HepG2 (cell line): Measurements from ENCODE around the gene SMIM36. TPM values are rescaled to one million over a fixed set of nuclear protein-coding genes. Genes with fewer than 3 reads are reported as not detected.

Experiments
- IRF2 ChIP-seq: IDR thresholded peaks from 2 replicates; pipeline ENCODE4 v1.6.1; 2018; ENCODE audit warnings: missing genetic modification reagents, missing compliant biosample characterization
- MIXL1 ChIP-seq: IDR thresholded peaks from 2 replicates; pipeline ENCODE4 v1.6.1; 2016
- NPAS2 ChIP-seq: sonication (generic); formaldehyde crosslinking; IDR thresholded peaks from 2 replicates; pipeline ENCODE4 v1.8.0; 2022; ENCODE audit warnings: mild to moderate bottlenecking, missing genetic modification reagents, borderline replicate concordance
- ZSCAN12 ChIP-seq: sonication (generic); formaldehyde crosslinking; IDR thresholded peaks from 2 replicates; pipeline ENCODE4 v1.9.0; 2021; ENCODE audit warnings: mild to moderate bottlenecking, missing genetic modification reagents
- polyA plus RNA-seq, 8 experiments: library from polyadenylated mRNA; depleted of rRNA in 3 of 8; stranded (reverse) in 7 of 8; unstranded in 1 of 8; fragments of >200 nt; fragmentation: Illumina TruSeq in 4 of 8; extraction: Trizol in 4 of 8; gene quantifications; 2 replicates each; pipeline versions ENCODE4 v1.2.1 to v1.2.3, GENCODE V29; 2011 to 2016; ENCODE audit warnings: low read depth in 4 of 8, missing spikeins in 1 of 8, mixed read lengths in 1 of 8; ENCODE audit not compliant: insufficient read depth in 1 of 8
- total RNA-seq, 5 experiments: library from RNA; depleted of rRNA; stranded (reverse); fragments of >200 nt; fragmentation: Illumina TruSeq; extraction: Trizol; gene quantifications; 2 replicates each; pipeline ENCODE4 v1.2.3, GENCODE V29; 2016; ENCODE audit warnings: low read depth in 1 of 5
- TF ChIP-seq, protein P1 (sequence below): sonication (generic); formaldehyde crosslinking; IDR thresholded peaks from 2 replicates; pipeline ENCODE4 v1.4.0; 2020; ENCODE audit warnings: missing genetic modification reagents
- TF ChIP-seq, protein P2 (sequence below): sonication (generic); formaldehyde crosslinking; IDR thresholded peaks from 2 replicates; pipeline ENCODE4 v1.4.0; 2020; ENCODE audit warnings: missing genetic modification reagents, borderline replicate concordance
- TF ChIP-seq, protein P3 (sequence below): sonication (generic); formaldehyde crosslinking; IDR thresholded peaks from 2 replicates; pipeline ENCODE4 v1.8.1; 2023; ENCODE audit warnings: mild to moderate bottlenecking, inconsistent platforms, moderate library complexity, missing genetic modification reagents, borderline replicate concordance
- TF ChIP-seq, protein P4 (sequence below): sonication (generic); formaldehyde crosslinking; IDR thresholded peaks from 2 replicates; pipeline ENCODE4 v1.5.1; 2020; ENCODE audit warnings: mild to moderate bottlenecking, missing genetic modification reagents

The SMIM36 gene
- total and polyA plus RNA-seq, 2 of the 13 experiments (the other 11 are each of a cell fraction or from before 2014, with no cell fraction given) = not detected

DNA sequence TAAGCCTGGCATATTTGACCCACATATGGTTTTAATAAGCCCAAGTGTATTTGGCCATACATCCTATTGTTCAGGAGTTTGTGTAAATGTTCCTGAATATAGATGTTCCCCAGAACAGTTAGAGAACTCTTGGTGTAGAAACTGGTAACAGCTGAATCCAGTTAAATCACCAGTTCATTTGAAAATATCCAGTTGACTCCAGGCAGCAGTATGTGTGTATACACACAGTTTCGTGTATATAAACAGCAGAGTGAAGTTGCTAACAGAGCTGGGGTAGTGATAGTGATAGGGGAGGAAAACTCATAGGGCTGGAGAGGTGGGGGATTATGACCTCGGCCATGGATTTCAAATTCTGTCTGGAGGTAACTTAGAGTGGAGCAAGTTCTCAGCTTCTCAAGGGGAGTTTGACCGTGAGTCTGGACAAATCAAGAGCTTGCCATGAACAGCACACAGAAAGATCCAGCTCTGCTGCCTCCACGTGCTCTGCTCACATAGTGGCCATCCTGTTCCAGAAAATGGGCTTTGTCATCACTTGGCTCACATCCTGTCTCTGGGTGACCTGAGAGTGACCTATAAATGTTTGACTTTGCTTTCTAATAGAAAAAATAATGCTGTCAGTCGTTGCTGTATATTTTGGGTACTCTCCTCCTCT lies 59.0 kb downstream of the SMIM36 start (continued):
- TF ChIP-seq, protein P1, sequence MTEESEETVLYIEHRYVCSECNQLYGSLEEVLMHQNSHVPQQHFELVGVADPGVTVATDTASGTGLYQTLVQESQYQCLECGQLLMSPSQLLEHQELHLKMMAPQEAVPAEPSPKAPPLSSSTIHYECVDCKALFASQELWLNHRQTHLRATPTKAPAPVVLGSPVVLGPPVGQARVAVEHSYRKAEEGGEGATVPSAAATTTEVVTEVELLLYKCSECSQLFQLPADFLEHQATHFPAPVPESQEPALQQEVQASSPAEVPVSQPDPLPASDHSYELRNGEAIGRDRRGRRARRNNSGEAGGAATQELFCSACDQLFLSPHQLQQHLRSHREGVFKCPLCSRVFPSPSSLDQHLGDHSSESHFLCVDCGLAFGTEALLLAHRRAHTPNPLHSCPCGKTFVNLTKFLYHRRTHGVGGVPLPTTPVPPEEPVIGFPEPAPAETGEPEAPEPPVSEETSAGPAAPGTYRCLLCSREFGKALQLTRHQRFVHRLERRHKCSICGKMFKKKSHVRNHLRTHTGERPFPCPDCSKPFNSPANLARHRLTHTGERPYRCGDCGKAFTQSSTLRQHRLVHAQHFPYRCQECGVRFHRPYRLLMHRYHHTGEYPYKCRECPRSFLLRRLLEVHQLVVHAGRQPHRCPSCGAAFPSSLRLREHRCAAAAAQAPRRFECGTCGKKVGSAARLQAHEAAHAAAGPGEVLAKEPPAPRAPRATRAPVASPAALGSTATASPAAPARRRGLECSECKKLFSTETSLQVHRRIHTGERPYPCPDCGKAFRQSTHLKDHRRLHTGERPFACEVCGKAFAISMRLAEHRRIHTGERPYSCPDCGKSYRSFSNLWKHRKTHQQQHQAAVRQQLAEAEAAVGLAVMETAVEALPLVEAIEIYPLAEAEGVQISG (CRISPR knock-in tag) = no peak
- TF ChIP-seq ZSCAN12 (CRISPR knock-in tag) (no peak), IRF2 (CRISPR knock-in tag) (peak; percentile 57; the same call in 1 of the 2 replicates), NPAS2 (CRISPR knock-in tag) (no peak), MIXL1 (CRISPR knock-in tag) (no peak)
- TF ChIP-seq, protein P2, sequence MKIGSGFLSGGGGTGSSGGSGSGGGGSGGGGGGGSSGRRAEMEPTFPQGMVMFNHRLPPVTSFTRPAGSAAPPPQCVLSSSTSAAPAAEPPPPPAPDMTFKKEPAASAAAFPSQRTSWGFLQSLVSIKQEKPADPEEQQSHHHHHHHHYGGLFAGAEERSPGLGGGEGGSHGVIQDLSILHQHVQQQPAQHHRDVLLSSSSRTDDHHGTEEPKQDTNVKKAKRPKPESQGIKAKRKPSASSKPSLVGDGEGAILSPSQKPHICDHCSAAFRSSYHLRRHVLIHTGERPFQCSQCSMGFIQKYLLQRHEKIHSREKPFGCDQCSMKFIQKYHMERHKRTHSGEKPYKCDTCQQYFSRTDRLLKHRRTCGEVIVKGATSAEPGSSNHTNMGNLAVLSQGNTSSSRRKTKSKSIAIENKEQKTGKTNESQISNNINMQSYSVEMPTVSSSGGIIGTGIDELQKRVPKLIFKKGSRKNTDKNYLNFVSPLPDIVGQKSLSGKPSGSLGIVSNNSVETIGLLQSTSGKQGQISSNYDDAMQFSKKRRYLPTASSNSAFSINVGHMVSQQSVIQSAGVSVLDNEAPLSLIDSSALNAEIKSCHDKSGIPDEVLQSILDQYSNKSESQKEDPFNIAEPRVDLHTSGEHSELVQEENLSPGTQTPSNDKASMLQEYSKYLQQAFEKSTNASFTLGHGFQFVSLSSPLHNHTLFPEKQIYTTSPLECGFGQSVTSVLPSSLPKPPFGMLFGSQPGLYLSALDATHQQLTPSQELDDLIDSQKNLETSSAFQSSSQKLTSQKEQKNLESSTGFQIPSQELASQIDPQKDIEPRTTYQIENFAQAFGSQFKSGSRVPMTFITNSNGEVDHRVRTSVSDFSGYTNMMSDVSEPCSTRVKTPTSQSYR (CRISPR knock-in tag) = no peak
- TF ChIP-seq, protein P3, sequence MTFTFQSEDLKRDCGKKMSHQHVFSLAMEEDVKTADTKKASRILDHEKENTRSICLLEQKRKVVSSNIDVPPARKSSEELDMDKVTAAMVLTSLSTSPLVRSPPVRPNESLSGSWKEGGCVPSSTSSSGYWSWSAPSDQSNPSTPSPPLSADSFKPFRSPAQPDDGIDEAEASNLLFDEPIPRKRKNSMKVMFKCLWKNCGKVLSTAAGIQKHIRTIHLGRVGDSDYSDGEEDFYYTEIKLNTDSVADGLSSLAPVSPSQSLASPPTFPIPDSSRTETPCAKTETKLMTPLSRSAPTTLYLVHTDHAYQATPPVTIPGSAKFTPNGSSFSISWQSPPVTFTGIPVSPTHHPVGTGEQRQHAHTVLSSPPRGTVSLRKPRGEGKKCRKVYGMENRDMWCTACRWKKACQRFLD = no peak
- TF ChIP-seq, protein P4, sequence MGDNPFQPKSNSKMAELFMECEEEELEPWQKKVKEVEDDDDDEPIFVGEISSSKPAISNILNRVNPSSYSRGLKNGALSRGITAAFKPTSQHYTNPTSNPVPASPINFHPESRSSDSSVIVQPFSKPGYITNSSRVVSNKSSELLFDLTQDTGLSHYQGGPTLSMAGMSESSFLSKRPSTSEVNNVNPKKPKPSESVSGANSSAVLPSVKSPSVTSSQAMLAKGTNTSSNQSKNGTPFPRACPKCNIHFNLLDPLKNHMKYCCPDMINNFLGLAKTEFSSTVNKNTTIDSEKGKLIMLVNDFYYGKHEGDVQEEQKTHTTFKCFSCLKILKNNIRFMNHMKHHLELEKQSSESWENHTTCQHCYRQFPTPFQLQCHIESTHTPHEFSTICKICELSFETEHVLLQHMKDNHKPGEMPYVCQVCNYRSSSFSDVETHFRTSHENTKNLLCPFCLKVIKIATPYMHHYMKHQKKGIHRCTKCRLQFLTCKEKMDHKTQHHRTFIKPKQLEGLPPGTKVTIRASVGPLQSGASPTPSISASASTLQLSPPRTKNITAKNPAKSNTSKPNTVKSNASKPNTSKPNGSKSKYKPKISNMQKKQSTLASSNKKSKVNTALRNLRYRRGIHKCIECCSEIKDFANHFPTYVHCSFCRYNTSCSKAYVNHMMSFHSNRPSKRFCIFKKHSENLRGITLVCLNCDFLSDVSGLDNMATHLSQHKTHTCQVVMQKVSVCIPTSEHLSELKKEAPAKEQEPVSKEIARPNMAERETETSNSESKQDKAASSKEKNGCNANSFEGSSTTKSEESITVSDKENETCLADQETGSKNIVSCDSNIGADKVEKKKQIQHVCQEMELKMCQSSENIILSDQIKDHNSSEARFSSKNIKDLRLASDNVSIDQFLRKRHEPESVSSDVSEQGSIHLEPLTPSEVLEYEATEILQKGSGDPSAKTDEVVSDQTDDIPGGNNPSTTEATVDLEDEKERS (CRISPR knock-in tag) = no peak
